Dendritic cell treated with granulocyte-macrophage colony-stimulating factor and Interleukin-4, amounts not matched to agents 40 ng/mL and 50 ng/mL, for 4 days (primary cell): ENCODE data around the gene LBH.

Source experiments
- H3K27ac Mint-ChIP-seq: one replicate; pipeline ENCODE4 v1.8.0; 2022; ENCODE audit warnings: mild to moderate bottlenecking, mixed read lengths
- H3K27me3 Mint-ChIP-seq: one replicate; pipeline ENCODE4 v1.8.0; 2022; ENCODE audit warnings: mild to moderate bottlenecking, mixed read lengths
- H3K36me3 Mint-ChIP-seq: one replicate; pipeline ENCODE4 v1.8.0; 2022; ENCODE audit warnings: low read depth, mixed read lengths
- H3K4me1 Mint-ChIP-seq: one replicate; pipeline ENCODE4 v1.8.0; 2022; ENCODE audit warnings: low read depth, mixed read lengths
- H3K4me3 Mint-ChIP-seq: one replicate; pipeline ENCODE4 v1.8.0; 2022; ENCODE audit warnings: mild to moderate bottlenecking, moderate library complexity, mixed read lengths
- H3K9me3 Mint-ChIP-seq: one replicate; pipeline ENCODE4 v1.8.0; 2022; ENCODE audit warnings: mixed read lengths
- intact Hi-C: fragments of 100-400 bp; cut with micrococcal nuclease; formaldehyde crosslinking; loops from one replicate; pipeline ENCODE4 v1.15.0; 2022

The LBH gene

GRCh38 chr2:30296496-30296895 lies 65.2 kb downstream of the LBH start:
- intact Hi-C loops, result no loop called here
- no peaks in the 10 kb centered on the region for H3K36me3 Mint-ChIP-seq
- no peak overlapping the region for H3K4me3 Mint-ChIP-seq
- H3K27me3 Mint-ChIP-seq, result peaks cover 67% of the 10 kb centered on the region
- H3K4me1 Mint-ChIP-seq, result peaks cover 12% of the 10 kb centered on the region
- no peaks in the 10 kb centered on the region for H3K9me3 Mint-ChIP-seq
- no peak overlapping the region for H3K27ac Mint-ChIP-seq

DNA sequence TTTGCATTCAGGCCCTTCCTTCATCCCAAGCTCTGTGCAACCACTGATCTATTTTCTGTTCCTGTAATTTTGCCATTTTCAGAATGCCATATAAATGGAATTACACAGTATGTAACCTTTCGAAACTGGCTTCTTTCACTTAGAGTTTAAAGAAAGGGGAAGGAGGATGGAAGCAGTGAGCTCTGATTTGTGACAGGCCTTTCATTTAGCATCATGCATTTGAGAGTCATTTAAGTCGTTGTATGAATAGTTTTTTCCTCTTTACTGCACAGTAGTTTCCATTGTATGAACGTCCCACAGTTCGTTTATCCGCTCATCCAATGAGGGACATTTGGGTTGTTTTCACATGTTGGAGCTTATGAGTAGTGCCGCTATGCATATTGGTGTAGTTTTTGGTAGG lies 67.0 kb downstream of the LBH start:
- no peak overlapping the region for H3K4me3 Mint-ChIP-seq
- H3K36me3 Mint-ChIP-seq, result no peaks in the 10 kb centered on the region
- peaks cover 66% of the 10 kb centered on the region for H3K27me3 Mint-ChIP-seq
- H3K4me1 Mint-ChIP-seq, result peaks cover 6% of the 10 kb centered on the region
- H3K9me3 Mint-ChIP-seq, result no peaks in the 10 kb centered on the region
- intact Hi-C loops, result no loop called here
- no peak overlapping the region for H3K27ac Mint-ChIP-seq

- intact Hi-C loops, result no loop called here
- Mint-ChIP-seq H3K9me3 (no peaks in the 10 kb centered on the region), H3K27ac (no peak overlapping the region), H3K4me3 (no peak overlapping the region), H3K4me1 (no peaks in the 10 kb centered on the region), H3K36me3 (no peaks in the 10 kb centered on the region), H3K27me3 (peaks cover 63% of the 10 kb centered on the region)
Measured at GRCh38 chr2:30300122-30300455, 68.8 kb downstream of the LBH start.

DNA sequence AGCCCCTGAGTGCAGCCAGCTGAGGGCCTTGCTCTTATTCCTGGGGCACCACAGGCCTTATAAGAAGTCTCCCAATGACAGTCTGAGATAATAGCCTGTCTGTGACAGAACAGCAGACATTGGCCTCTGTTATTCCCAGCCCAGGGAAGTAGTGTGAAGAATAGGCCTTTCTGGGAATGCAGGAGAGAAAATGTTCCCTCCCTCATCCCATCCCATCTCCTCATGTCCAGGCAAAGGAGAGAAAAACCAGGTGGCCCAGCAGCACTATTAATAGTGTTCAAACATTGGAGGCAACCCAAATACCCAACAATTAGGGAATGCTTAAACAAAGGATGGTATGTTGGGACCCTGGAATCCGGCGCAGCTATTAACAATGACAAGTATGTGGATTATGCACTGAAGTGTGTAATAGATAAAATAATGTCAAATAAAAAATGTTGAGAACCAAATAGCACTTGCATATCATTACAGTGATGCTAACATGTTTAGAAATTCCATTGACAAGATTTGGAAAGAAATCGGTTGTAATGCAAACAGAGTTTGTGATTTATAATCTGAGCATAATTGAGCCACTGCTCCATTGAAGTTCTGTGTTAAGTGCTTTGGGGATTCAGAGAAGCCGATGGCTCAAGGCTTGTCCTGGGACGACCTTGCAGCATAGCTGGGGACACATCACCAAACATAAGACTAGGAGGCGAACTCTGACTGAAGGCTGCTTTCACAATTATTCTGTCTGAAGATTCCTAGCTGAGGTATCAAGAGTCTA lies 69.3 kb downstream of the LBH start:
- H3K9me3 Mint-ChIP-seq, result peaks cover 2% of the 10 kb centered on the region
- H3K27me3 Mint-ChIP-seq, result peaks cover 66% of the 10 kb centered on the region
- H3K27ac Mint-ChIP-seq, result no peak overlapping the region
- no peaks in the 10 kb centered on the region for H3K36me3 Mint-ChIP-seq
- H3K4me1 Mint-ChIP-seq, result no peaks in the 10 kb centered on the region
- intact Hi-C loops, result no loop called here
- H3K4me3 Mint-ChIP-seq, result no peak overlapping the region

DNA sequence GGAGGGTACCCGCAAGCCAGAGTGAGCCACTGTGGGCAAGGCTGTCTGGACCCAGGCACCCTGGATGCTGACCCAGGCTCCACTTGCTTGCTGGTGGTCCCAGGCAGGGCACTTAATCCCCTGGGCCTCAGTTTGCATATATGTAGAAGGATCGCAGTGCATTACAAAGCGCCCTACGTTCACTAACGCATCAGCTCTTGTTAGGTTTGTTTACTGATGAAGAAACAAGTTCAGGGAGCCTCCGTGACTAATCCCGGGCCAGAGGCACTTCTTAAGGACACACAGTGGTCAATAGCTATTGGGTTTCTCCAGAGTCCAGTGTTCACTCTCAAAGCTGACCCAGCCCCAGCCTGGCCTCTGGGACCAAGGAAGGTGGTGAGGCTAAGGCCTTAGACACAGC lies 70.2 kb downstream of the LBH start:
- Mint-ChIP-seq H3K4me3 (no peak overlapping the region), H3K27ac (no peak overlapping the region), H3K4me1 (no peaks in the 10 kb centered on the region), H3K9me3 (peaks cover 11% of the 10 kb centered on the region), H3K36me3 (no peaks in the 10 kb centered on the region), H3K27me3 (peaks cover 61% of the 10 kb centered on the region)
- intact Hi-C loops, result no loop called here

- Mint-ChIP-seq H3K4me3 (no peak overlapping the region), H3K4me1 (no peaks in the 10 kb centered on the region), H3K36me3 (no peaks in the 10 kb centered on the region), H3K27ac (no peak overlapping the region), H3K9me3 (peaks cover 19% of the 10 kb centered on the region), H3K27me3 (peaks cover 56% of the 10 kb centered on the region)
- intact Hi-C loops, result no loop called here
Measured at GRCh38 chr2:30302566-30302965, 71.2 kb downstream of the LBH start.

GRCh38 chr2:30303095-30303494 lies 71.8 kb downstream of the LBH start:
- peaks cover 19% of the 10 kb centered on the region for H3K9me3 Mint-ChIP-seq
- no peaks in the 10 kb centered on the region for H3K36me3 Mint-ChIP-seq
- H3K4me1 Mint-ChIP-seq, result no peaks in the 10 kb centered on the region
- H3K27me3 Mint-ChIP-seq, result peaks cover 54% of the 10 kb centered on the region
- H3K4me3 Mint-ChIP-seq, result no peak overlapping the region
- intact Hi-C loops, result no loop called here
- no peak overlapping the region for H3K27ac Mint-ChIP-seq

GRCh38 chr2:30305235-30305634 lies 73.9 kb downstream of the LBH start:
- no peaks in the 10 kb centered on the region for H3K36me3 Mint-ChIP-seq
- no peak overlapping the region for H3K4me3 Mint-ChIP-seq
- no peaks in the 10 kb centered on the region for H3K4me1 Mint-ChIP-seq
- intact Hi-C loops, result no loop called here
- peaks cover 19% of the 10 kb centered on the region for H3K9me3 Mint-ChIP-seq
- no peak overlapping the region for H3K27ac Mint-ChIP-seq
- peaks cover 49% of the 10 kb centered on the region for H3K27me3 Mint-ChIP-seq

GRCh38 chr2:30306522-30306921 lies 75.2 kb downstream of the LBH start:
- Mint-ChIP-seq H3K9me3 (peaks cover 19% of the 10 kb centered on the region), H3K27ac (no peak overlapping the region), H3K36me3 (no peaks in the 10 kb centered on the region), H3K4me1 (no peaks in the 10 kb centered on the region), H3K4me3 (no peak overlapping the region), H3K27me3 (peaks cover 49% of the 10 kb centered on the region)
- intact Hi-C loops, result no loop called here

- Mint-ChIP-seq H3K9me3 (peaks cover 19% of the 10 kb centered on the region), H3K27me3 (peaks cover 33% of the 10 kb centered on the region), H3K36me3 (no peaks in the 10 kb centered on the region), H3K4me3 (no peak overlapping the region), H3K27ac (no peak overlapping the region), H3K4me1 (no peaks in the 10 kb centered on the region)
- intact Hi-C loops, result no loop called here
Measured at GRCh38 chr2:30308280-30308679, 76.9 kb downstream of the LBH start.
